ENCODE measurements around the gene DPRX. TPM values are rescaled to one million over a fixed set of nuclear protein-coding genes. Genes with fewer than 3 reads are reported as not detected.
"Not testable (repeated sequence)": the region's sequence is repeated elsewhere in the genome, so short reads cannot be mapped to it uniquely, and the experiment has no call there.

DPRX gene
- total RNA-seq, 1 experiment from 2014 or later = not detected

GRCh38 chr19:53664152-53664551 lies 32.4 kb downstream of the DPRX start:
- H3K4me1 ChIP-seq (ENCODE audit: control insufficient read depth, insufficient read depth, low read length) = peaks cover under 1% of the 10 kb centered on the region; the same call in 1 of the 2 replicates
- no peaks in the 10 kb centered on the region for H3K27me3 ChIP-seq (ENCODE audit: control insufficient read depth, insufficient read depth, low read length)
- DNase-seq (ENCODE audit: low read depth, low spot score) (no peak), ATAC-seq (no peak)
- no TSS peak for BruUV-seq (replicated peaks)
- TF ChIP-seq TCF7L2 (IDR thresholded peaks at IDR 0.05; ENCODE audit: low read depth, low read length) (no peak), CTCF (IDR thresholded peaks at IDR 0.05) (no peak), POLR2AphosphoS5 (IDR thresholded peaks at IDR 0.05; ENCODE audit: low read depth, low read length) (no peak), SIN3A (IDR thresholded peaks at IDR 0.05; ENCODE audit: borderline replicate concordance, insufficient read depth, low read depth, low read length) (no peak), REST (IDR thresholded peaks at IDR 0.05; ENCODE audit: insufficient read depth in 1 of 2, low read depth in 2 of 2, low read length in 1 of 2) (no peak)
- CTCF ChIA-PET = no interaction called here
- no peak overlapping the region for H3K27ac ChIP-seq (ENCODE audit: low read length)
- POLR2A ChIA-PET = interaction anchor here (0.7 kb wide), 1 partner anchor 127 kb away, joined by 6 read pairs; no protein-coding TSS in a partner anchor
- no peaks in the 10 kb centered on the region for H3K36me3 ChIP-seq (ENCODE audit: control insufficient read depth, insufficient read depth, low read length)
- in situ Hi-C loops (cut with HindIII; ENCODE audit: low pct_unique_long_range_greater_than_20kb, low sequenced_read_pairs) (no loop called here), intact Hi-C loops (cut with micrococcal nuclease; ENCODE audit: unreplicated experiment) (no loop called here)
- no peaks in the 10 kb centered on the region for H3K9me3 ChIP-seq (ENCODE audit: control insufficient read depth, insufficient read depth, low read depth, low read length)
- no peak overlapping the region for H3K4me3 ChIP-seq (ENCODE audit: low read depth in 2 of 2, low read length in 2 of 2)

GRCh38 chr19:53664760-53665159 lies 33.0 kb downstream of the DPRX start:
- in situ Hi-C loops (cut with HindIII; ENCODE audit: low pct_unique_long_range_greater_than_20kb, low sequenced_read_pairs) (no loop called here), intact Hi-C loops (cut with micrococcal nuclease; ENCODE audit: unreplicated experiment) (no loop called here)
- Histone ChIP-seq H3K4me3 (ENCODE audit: low read depth in 2 of 2, low read length in 2 of 2) (no peak overlapping the region), H3K4me1 (ENCODE audit: control insufficient read depth, insufficient read depth, low read length) (no peaks in the 10 kb centered on the region), H3K36me3 (ENCODE audit: control insufficient read depth, insufficient read depth, low read length) (no peaks in the 10 kb centered on the region), H3K27ac (ENCODE audit: low read length) (no peak overlapping the region), H3K9me3 (ENCODE audit: control insufficient read depth, insufficient read depth, low read depth, low read length) (no peaks in the 10 kb centered on the region), H3K27me3 (ENCODE audit: control insufficient read depth, insufficient read depth, low read length) (no peaks in the 10 kb centered on the region)
- DNase-seq (ENCODE audit: low read depth, low spot score) (no peak), ATAC-seq (no peak)
- BruUV-seq (replicated peaks) = no TSS peak
- TF ChIP-seq SIN3A (IDR thresholded peaks at IDR 0.05; ENCODE audit: borderline replicate concordance, insufficient read depth, low read depth, low read length) = no peak
- TF ChIP-seq CTCF (IDR thresholded peaks at IDR 0.05) = no peak
- no peak for TF ChIP-seq TCF7L2 (IDR thresholded peaks at IDR 0.05; ENCODE audit: low read depth, low read length)
- TF ChIP-seq POLR2AphosphoS5 (IDR thresholded peaks at IDR 0.05; ENCODE audit: low read depth, low read length) = no peak
- TF ChIP-seq REST (IDR thresholded peaks at IDR 0.05; ENCODE audit: insufficient read depth in 1 of 2, low read depth in 2 of 2, low read length in 1 of 2) = no peak
- ChIA-PET CTCF (interaction anchor here (0.7 kb wide), 1 partner anchor 81 kb away, joined by 5 read pairs; no protein-coding TSS in a partner anchor), POLR2A (interaction anchor here (0.6 to 0.7 kb wide), 3 partner anchors 15 to 126 kb away, joined by 4 to 6 read pairs (median 4); no protein-coding TSS in a partner anchor)

- H3K4me3 ChIP-seq (ENCODE audit: low read depth in 2 of 2, low read length in 2 of 2); in situ Hi-C loops (cut with HindIII; ENCODE audit: low pct_unique_long_range_greater_than_20kb, low sequenced_read_pairs); ATAC-seq; POLR2A ChIA-PET; H3K27me3 ChIP-seq (ENCODE audit: control insufficient read depth, insufficient read depth, low read length); H3K36me3 ChIP-seq (ENCODE audit: control insufficient read depth, insufficient read depth, low read length); BruUV-seq (replicated peaks); H3K9me3 ChIP-seq (ENCODE audit: control insufficient read depth, insufficient read depth, low read depth, low read length); H3K4me1 ChIP-seq (ENCODE audit: control insufficient read depth, insufficient read depth, low read length); CTCF ChIA-PET; H3K27ac ChIP-seq (ENCODE audit: low read length); DNase-seq (ENCODE audit: low read depth, low spot score); intact Hi-C loops (cut with micrococcal nuclease; ENCODE audit: unreplicated experiment): not testable (repeated sequence)
These were observed 34.5 kb downstream of the DPRX start for GRCh38 chr19:53666331-53666730.

All from Panc1 (cell line).